Endothelial cell of umbilical vein (primary cell): ENCODE measurements around the gene TBATA. TPM values are rescaled to one million over a fixed set of nuclear protein-coding genes. Genes with fewer than 3 reads are reported as not detected.

Experiments
- BruUV-seq: library from RNA; stranded (reverse); fragments of 400-500 nt; replicated peaks from 2 replicates; lab custom pipeline; 2021; lab: Mats Ljungman, UMichigan
- CTCF ChIA-PET: fragments of 300-600, 350-600 bp; sonication (Branson Sonifier 250); formaldehyde crosslinking; loops from one replicate; lab custom pipeline; 2021; ENCODE audit warnings: antibody characterized with exemption, inconsistent platforms; lab: Charles Lee
- POLR2A ChIA-PET: fragments of 300-600, 350-600 bp; sonication (Branson Sonifier 250); formaldehyde crosslinking; loops from one replicate; lab custom pipeline; 2021; ENCODE audit warnings: antibody characterized with exemption, inconsistent platforms; lab: Charles Lee
- DNase-seq: peaks from one replicate; pipeline ENCODE4 v3.0.0-alpha.2; 2011; ENCODE audit warnings: low read depth, low spot score
- FAIRE-seq: peaks from 2 replicates; lab custom pipeline; 2011; peaks lifted over from hg19 to GRCh38; lab: Jason Lieb, UNC
- H2AFZ ChIP-seq: 2 replicates; pipeline ENCODE4 v1.6.0; 2012; ENCODE audit warnings: low read depth, low read length, control low read depth, inconsistent platforms
- H3K27ac ChIP-seq: 2 replicates; pipeline ENCODE4 v1.5.1; 2011; ENCODE audit warnings: low read depth, mild to moderate bottlenecking, control low read depth, low read length, moderate library complexity; ENCODE audit not compliant: insufficient read depth
- H3K27me3 ChIP-seq, 2 experiments: 2 replicates each; pipeline versions ENCODE4 v1.6.0 to v1.6.1; 2011; ENCODE audit warnings: low read length in 2 of 2, mixed read lengths in 1 of 2; ENCODE audit not compliant: control insufficient read depth in 2 of 2, insufficient read depth in 2 of 2
- H3K36me3 ChIP-seq, 2 experiments: 2 replicates in 1 of 2; 3 replicates in 1 of 2; pipeline ENCODE4 v1.5.1; 2011; ENCODE audit warnings: low read length in 2 of 2, mild to moderate bottlenecking in 1 of 2, moderate library complexity in 1 of 2; ENCODE audit not compliant: control insufficient read depth in 2 of 2, insufficient read depth in 2 of 2; ENCODE audit errors: extremely low read depth in 1 of 2
- H3K4me1 ChIP-seq: 3 replicates; pipeline ENCODE4 v1.5.1; 2011; ENCODE audit warnings: mild to moderate bottlenecking, low read length; ENCODE audit not compliant: control insufficient read depth, insufficient read depth; ENCODE audit errors: extremely low read depth
- H3K4me2 ChIP-seq: 2 replicates; pipeline ENCODE4 v1.6.1; 2011; ENCODE audit warnings: low read length, control low read depth, mixed read lengths; ENCODE audit not compliant: insufficient read depth
- H3K4me3 ChIP-seq, 3 experiments: fragments of 200-600 bp in 1 of 3; sonication (generic), shearing (Covaris generic) in 1 of 3; replicated peaks in 1 of 3; 2 replicates each; pipeline ENCODE4 v1.5.1; 2011 to 2016; ENCODE audit warnings: control low read depth in 3 of 3, low read length in 3 of 3, mild to moderate bottlenecking in 2 of 3, inconsistent platforms in 1 of 3, low read depth in 1 of 3, moderate library complexity in 1 of 3; ENCODE audit not compliant: insufficient read depth in 1 of 3
- H3K79me2 ChIP-seq: 2 replicates; pipeline ENCODE4 v1.6.0; 2012; ENCODE audit warnings: low read length, inconsistent platforms; ENCODE audit not compliant: control insufficient read depth, insufficient read depth
- H3K9ac ChIP-seq: replicated peaks from 2 replicates; pipeline ENCODE3; 2011; ENCODE audit warnings: low read length, control low read depth; ENCODE audit not compliant: insufficient read depth; ENCODE audit errors: extremely low read depth
- H3K9me1 ChIP-seq: replicated peaks from 3 replicates; pipeline ENCODE4 v1.6.0; 2011; ENCODE audit warnings: mild to moderate bottlenecking, low read length; ENCODE audit not compliant: control insufficient read depth, insufficient read depth; ENCODE audit errors: extremely low read depth
- H3K9me3 ChIP-seq: replicated peaks from 2 replicates; pipeline ENCODE4 v1.5.1; 2012; ENCODE audit warnings: low read length, inconsistent platforms; ENCODE audit not compliant: control insufficient read depth, insufficient read depth
- H4K20me1 ChIP-seq: replicated peaks from 2 replicates; pipeline ENCODE3; 2011; ENCODE audit warnings: mild to moderate bottlenecking, low read length; ENCODE audit not compliant: control insufficient read depth, insufficient read depth; ENCODE audit errors: extremely low read depth
- CTCF ChIP-seq, 2 donors: IDR thresholded peaks; 1 replicate in 1 of 2; 2 replicates in 1 of 2; pipeline ENCODE4 v1.5.1; 2011; ENCODE audit warnings: low read length in 2 of 2, mild to moderate bottlenecking in 2 of 2, moderate library complexity in 2 of 2, control low read depth in 1 of 2, inconsistent platforms in 1 of 2, low read depth in 1 of 2; ENCODE audit not compliant: insufficient read depth in 1 of 2; ENCODE audit errors: extremely low read depth in 1 of 2
- EZH2 ChIP-seq: IDR thresholded peaks from 2 replicates; pipeline ENCODE4 v1.6.1; 2012; ENCODE audit warnings: borderline replicate concordance, low read depth, mild to moderate bottlenecking, moderate library complexity, low read length, inconsistent platforms; ENCODE audit not compliant: severe bottlenecking
- FOS ChIP-seq: IDR thresholded peaks from 2 replicates; pipeline ENCODE4 v1.6.1; 2011; ENCODE audit warnings: mild to moderate bottlenecking, low read length, moderate library complexity, borderline replicate concordance; ENCODE audit not compliant: insufficient read depth
- GATA2 ChIP-seq: IDR thresholded peaks from 2 replicates; pipeline ENCODE4 v1.7.0; 2011; ENCODE audit warnings: low read depth, mild to moderate bottlenecking, moderate library complexity, mixed read lengths, low read length; ENCODE audit not compliant: insufficient read length, insufficient read depth
- JUN ChIP-seq: IDR thresholded peaks from 2 replicates; pipeline ENCODE4 v1.6.1; 2011; ENCODE audit warnings: borderline replicate concordance, low read depth; ENCODE audit not compliant: insufficient read length, insufficient read depth
- MAX ChIP-seq: IDR thresholded peaks from 2 replicates; pipeline ENCODE4 v1.6.1; 2011; ENCODE audit not compliant: insufficient read depth, insufficient read length
- MYC ChIP-seq: IDR thresholded peaks from one replicate; pipeline ENCODE4 v1.6.1; 2011; ENCODE audit warnings: mild to moderate bottlenecking, low read depth, low read length
- POLR2A ChIP-seq: IDR thresholded peaks from 2 replicates; pipeline ENCODE4 v1.6.1; 2012; ENCODE audit warnings: low read depth, mild to moderate bottlenecking, control low read depth, low read length
- POLR2AphosphoS5 ChIP-seq: IDR thresholded peaks from 2 replicates; pipeline ENCODE4 v1.6.1; 2012; ENCODE audit warnings: low read depth, mild to moderate bottlenecking, control low read depth, low read length, moderate library complexity; ENCODE audit not compliant: insufficient read depth
- dilution Hi-C: fragments of 300-500 bp; cut with MboI; formaldehyde crosslinking; loops from one replicate; pipeline ENCODE4 v1.15.0; 2019; ENCODE audit warnings: low sequenced_read_pairs; ENCODE audit not compliant: extremely low pct_ligation_motif_present
- intact Hi-C: fragments of 100-400 bp; cut with micrococcal nuclease; formaldehyde crosslinking; loops from one replicate; pipeline ENCODE4 v1.10.0; 2022
- polyA plus RNA-seq, 4 experiments: library from polyadenylated mRNA; depleted of rRNA in 3 of 4; stranded (reverse) in 3 of 4; unstranded in 1 of 4; fragments of >200 nt; gene quantifications; 2 replicates each; pipeline versions ENCODE4 v1.2.1 to v1.2.3, GENCODE V29; 2011 to 2012; ENCODE audit warnings: missing spikeins in 1 of 4
- total RNA-seq: library from RNA; stranded (reverse); gene quantifications from 2 replicates; pipeline ENCODE4 v1.2.3, GENCODE V29; 2021

Gene TBATA
- total and polyA plus RNA-seq, 2 donors (not counting 3 experiments of a cell fraction or from before 2014, with no cell fraction given) = not detected

- no peak for FAIRE-seq
- H3K4me3 ChIP-seq = no peak overlapping the region
These were observed 37.8 kb downstream of the TBATA start for GRCh38 chr10:70747192-70747965.

More at GRCh38 chr10:70747192-70747965, 37.8 kb downstream of the TBATA start:
- no peak for TF ChIP-seq MAX
- no peak for TF ChIP-seq GATA2
- no peak for TF ChIP-seq MYC
- TF ChIP-seq CTCF (IDR thresholded peaks at IDR 0.05; ENCODE audit: extremely low read depth in 1 of 2, insufficient read depth in 1 of 2, low read depth in 1 of 2, low read length in 2 of 2) = no peak
- no peak for TF ChIP-seq JUN
- TF ChIP-seq EZH2 = no peak
- TF ChIP-seq POLR2AphosphoS5 = no peak
- no peak for TF ChIP-seq POLR2A
- no peak for TF ChIP-seq FOS
- DNase-seq = no peak
- no peaks in the 10 kb centered on the region for H3K79me2 ChIP-seq
- CTCF ChIA-PET = interaction anchor here (1.5 kb wide), 1 partner anchor 11 kb away, joined by 6 read pairs; no protein-coding TSS in a partner anchor
- H3K9me3 ChIP-seq = no peaks in the 10 kb centered on the region
- no peaks in the 10 kb centered on the region for H3K27me3 ChIP-seq
- intact Hi-C loops = no loop called here
- H3K9me1 ChIP-seq = no peaks in the 10 kb centered on the region
- no peak overlapping the region for H3K4me2 ChIP-seq
- dilution Hi-C loops = no loop called here
- no peaks in the 10 kb centered on the region for H3K36me3 ChIP-seq
- H2AFZ ChIP-seq = no peak overlapping the region
- POLR2A ChIA-PET = no interaction called here
- no peak overlapping the region for H3K27ac ChIP-seq
- H3K9ac ChIP-seq = no peak overlapping the region
- peaks cover 6% of the 10 kb centered on the region for H3K4me1 ChIP-seq
- no TSS peak for BruUV-seq
- no peaks in the 10 kb centered on the region for H4K20me1 ChIP-seq
